Transverse colon (tissue), 4 donors: Measurements from ENCODE around the gene TCEA3. TPM values are rescaled to one million over a fixed set of nuclear protein-coding genes. Genes with fewer than 3 reads are reported as not detected.
A peak's percentile ranks its signal among the peaks of the same experiment; 100 is the strongest.

ENCODE experiments used
- DNase-seq: peaks from one replicate; pipeline ENCODE4 v3.0.0-alpha.2; 2019
- H3K27ac ChIP-seq, 4 donors: fragments of 200-600 bp; sonication (generic); 2 replicates each; pipeline ENCODE4 v1.5.1; 2016 to 2018; ENCODE audit warnings: inconsistent platforms in 4 of 4
- H3K27me3 ChIP-seq: fragments of 200-600 bp; sonication (generic); 2 replicates; pipeline ENCODE4 v1.5.1; 2017; ENCODE audit warnings: inconsistent platforms
- H3K36me3 ChIP-seq, 4 donors: fragments of 200-600 bp; sonication (generic); 2 replicates each; pipeline ENCODE4 v1.5.1; 2017 to 2019; ENCODE audit warnings: inconsistent platforms in 4 of 4
- H3K4me1 ChIP-seq, 4 donors: fragments of 200-600 bp; sonication (generic); 2 replicates each; pipeline ENCODE4 v1.5.1; 2017 to 2020; ENCODE audit warnings: inconsistent platforms in 4 of 4
- H3K4me3 ChIP-seq, 4 donors: fragments of 200-600 bp; sonication (generic); 1 replicate in 1 of 4; 2 replicates in 3 of 4; pipeline versions ENCODE4 v1.5.1 to v1.6.1; 2017 to 2019; ENCODE audit warnings: inconsistent platforms in 4 of 4
- H3K9me3 ChIP-seq, 2 donors: fragments of 200-600 bp; sonication (generic); 2 replicates each; pipeline ENCODE4 v1.5.1; 2017 to 2019; ENCODE audit warnings: inconsistent platforms in 2 of 2
- EP300 ChIP-seq: sonication (generic); formaldehyde crosslinking; IDR thresholded peaks from one replicate; pipeline ENCODE4 v1.6.1; 2017; ENCODE audit warnings: antibody characterized with exemption, low read depth
- POLR2A ChIP-seq: fragments of 450-650 bp; IDR thresholded peaks from one replicate; pipeline ENCODE4 v1.6.1; 2016; ENCODE audit warnings: antibody characterized with exemption, mild to moderate bottlenecking, moderate library complexity
- POLR2AphosphoS5 ChIP-seq, 3 donors: sonication (generic); formaldehyde crosslinking; IDR thresholded peaks; one replicate each; pipeline ENCODE4 v1.6.1; 2016; ENCODE audit warnings: antibody characterized with exemption in 3 of 3
- WGBS, 2 donors: methylation state at CpG; one replicate each; pipeline ENCODE4 v1.1.5; 2018; ENCODE audit warnings: low coverage in 1 of 2; 5-methylcytosine and 5-hydroxymethylcytosine counted together
- in situ Hi-C, 4 donors: fragments of 200-750 bp; cut with MboI; loops; one replicate each; pipeline versions ENCODE4 v1.15.0 to v1.15.1; 2017; ENCODE audit warnings: low sequenced_read_pairs in 3 of 4, low pct_ligation_motif_present in 1 of 4, low pct_unique_long_range_greater_than_20kb in 1 of 4
- intact Hi-C: fragments of 100-400 bp; cut with DNase I; formaldehyde crosslinking; loops from one replicate; pipeline ENCODE4 v1.15.1; 2023; ENCODE audit warnings: low total_unique reads
- total RNA-seq, 4 donors: library from RNA; depleted of rRNA; stranded (reverse); fragments of >200 nt; gene quantifications; one replicate each; pipeline ENCODE4 v1.1.0, GENCODE V29; 2016
- TF ChIP-seq, protein P1 (sequence below), 5 experiments: fragments of 200-600 bp in 3 of 5; fragments of 450-650 bp in 2 of 5; sonication (generic) in 3 of 5; IDR thresholded peaks; 1 replicate in 2 of 5; 2 replicates in 3 of 5; pipeline ENCODE4 v1.5.1; 2016 to 2017; ENCODE audit warnings: antibody characterized with exemption in 5 of 5, inconsistent platforms in 3 of 5, mild to moderate bottlenecking in 2 of 5, moderate library complexity in 1 of 5

The TCEA3 gene
- total RNA-seq, 4 donors from 2014 or later: 137 to 761 (median 198) TPM

DNA sequence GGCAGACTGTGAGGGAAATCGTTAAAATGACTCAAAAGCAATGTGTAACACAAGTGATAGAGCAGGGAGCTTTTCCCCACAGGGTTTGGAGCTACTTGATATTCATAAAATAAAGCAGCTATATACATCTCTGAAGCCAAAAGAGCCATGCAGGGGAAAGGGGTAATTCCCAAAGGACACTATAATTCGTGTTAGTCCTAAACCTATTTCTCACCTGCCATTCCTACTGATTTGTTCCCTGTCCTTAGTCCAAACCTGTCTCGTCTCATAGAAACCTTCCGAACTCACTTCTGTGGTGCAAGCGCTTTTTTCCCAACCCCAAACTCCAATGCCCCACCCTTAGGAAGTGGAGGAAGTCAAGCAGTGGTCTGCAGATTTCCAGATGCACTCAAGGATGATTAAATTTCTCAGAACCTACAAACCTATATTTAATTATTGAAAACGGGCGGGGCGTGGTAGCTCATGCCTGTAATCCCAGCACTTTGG lies 79.5 kb downstream of the TCEA3 start:
- in situ Hi-C loops (no loop called here), intact Hi-C loops (no loop called here)
- Histone ChIP-seq H3K4me3 (peak overlapping the region; percentile 31 to 93 (median 92)), H3K27me3 (no peaks in the 10 kb centered on the region), H3K36me3 (no peaks in the 10 kb centered on the region), H3K9me3 (no peaks in the 10 kb centered on the region), H3K4me1 (peaks cover 26 to 39% (median 33%) of the 10 kb centered on the region in 4 donors), H3K27ac (peak overlapping the region; percentile 95 to 99 (median 98))
- WGBS, 2 donors: 32 to 40% methylated on average over 2 to 8 of the region's 8 CpGs
- TF ChIP-seq POLR2AphosphoS5 (IDR thresholded peaks at IDR 0.05) (no peak), POLR2A (no peak), EP300 (no peak)
- TF ChIP-seq, protein P1, sequence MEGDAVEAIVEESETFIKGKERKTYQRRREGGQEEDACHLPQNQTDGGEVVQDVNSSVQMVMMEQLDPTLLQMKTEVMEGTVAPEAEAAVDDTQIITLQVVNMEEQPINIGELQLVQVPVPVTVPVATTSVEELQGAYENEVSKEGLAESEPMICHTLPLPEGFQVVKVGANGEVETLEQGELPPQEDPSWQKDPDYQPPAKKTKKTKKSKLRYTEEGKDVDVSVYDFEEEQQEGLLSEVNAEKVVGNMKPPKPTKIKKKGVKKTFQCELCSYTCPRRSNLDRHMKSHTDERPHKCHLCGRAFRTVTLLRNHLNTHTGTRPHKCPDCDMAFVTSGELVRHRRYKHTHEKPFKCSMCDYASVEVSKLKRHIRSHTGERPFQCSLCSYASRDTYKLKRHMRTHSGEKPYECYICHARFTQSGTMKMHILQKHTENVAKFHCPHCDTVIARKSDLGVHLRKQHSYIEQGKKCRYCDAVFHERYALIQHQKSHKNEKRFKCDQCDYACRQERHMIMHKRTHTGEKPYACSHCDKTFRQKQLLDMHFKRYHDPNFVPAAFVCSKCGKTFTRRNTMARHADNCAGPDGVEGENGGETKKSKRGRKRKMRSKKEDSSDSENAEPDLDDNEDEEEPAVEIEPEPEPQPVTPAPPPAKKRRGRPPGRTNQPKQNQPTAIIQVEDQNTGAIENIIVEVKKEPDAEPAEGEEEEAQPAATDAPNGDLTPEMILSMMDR (IDR thresholded peaks at IDR 0.05): no peak
- no peak for DNase-seq

DNA sequence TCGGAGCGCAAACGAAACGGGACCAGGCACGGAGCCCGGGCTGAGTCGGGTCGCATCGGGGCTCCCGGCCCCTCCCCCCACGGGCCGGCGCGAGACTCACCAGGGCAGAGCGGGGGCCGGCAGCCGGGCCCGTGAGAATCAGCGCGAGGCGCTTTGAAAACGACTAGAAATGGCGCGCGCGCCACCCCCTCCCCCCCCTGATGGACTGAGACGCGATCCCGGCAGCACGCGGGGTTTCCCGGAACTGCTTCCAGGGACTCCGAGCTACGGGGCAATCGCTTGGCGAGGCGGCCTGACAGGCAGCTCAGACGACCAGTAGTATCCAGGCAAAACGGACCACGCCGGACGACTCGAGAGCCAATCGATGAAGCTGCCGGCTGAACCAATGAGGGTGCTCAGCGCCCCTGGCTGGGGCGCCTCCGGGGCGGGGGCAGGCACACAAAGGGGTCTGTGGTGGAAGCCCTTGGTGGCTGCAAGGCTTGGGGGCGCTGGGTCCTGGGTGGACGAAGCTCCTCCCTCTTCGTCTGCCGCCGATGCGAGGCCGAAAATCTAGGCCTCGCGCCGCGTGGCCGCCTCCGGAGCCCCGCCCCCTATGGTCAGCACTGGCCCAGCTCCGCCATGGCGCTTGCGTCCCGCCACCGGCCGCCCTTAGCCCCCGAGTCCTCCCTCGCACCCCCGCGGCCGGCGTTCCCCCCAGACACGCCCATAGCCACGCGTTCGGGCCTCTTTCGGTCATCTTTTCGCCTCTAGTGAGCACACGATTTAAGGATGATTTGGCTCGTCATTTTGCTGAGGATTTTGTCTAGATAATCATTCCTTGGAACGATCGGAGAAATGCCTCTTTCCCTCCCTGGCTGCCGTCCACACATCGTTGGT lies 80.2 kb downstream of the TCEA3 start, which contains the start of gene HNRNPR:
Gene HNRNPR (minus strand): TSS at position 174 of the 876 bp plus-strand sequence. CDS start 3,276 bp downstream, outside the sequence.
- WGBS, 2 donors: 0% methylated on average over 51 of the region's 87 CpGs; no CpG with 5 or more reads in 1 of the 2 donors
- H3K36me3 ChIP-seq: no peaks in the 10 kb centered on the region
- H3K27ac ChIP-seq: peak within 1 kb of the TSS; percentile 95 to 99 (median 98)
- no peak for TF ChIP-seq EP300
- TF ChIP-seq, protein P1 (IDR thresholded peaks at IDR 0.05): peak in 2 of 5 experiments; percentile 18 to 37
- peak; percentile 85 for TF ChIP-seq POLR2A
- peak; percentile 64 to 81 (median 78) for TF ChIP-seq POLR2AphosphoS5 (IDR thresholded peaks at IDR 0.05)
- peak within 1 kb of the TSS; percentile 52 to 93 (median 92) for H3K4me3 ChIP-seq
- peak; percentile 99 for DNase-seq
- no peaks in the 10 kb centered on the region for H3K9me3 ChIP-seq
- in situ Hi-C loops (no loop called here), intact Hi-C loops (no loop called here)
- no peaks in the 10 kb centered on the region for H3K27me3 ChIP-seq
- peaks cover 31 to 45% (median 37%) of the 10 kb centered on the region in 4 donors for H3K4me1 ChIP-seq

DNA sequence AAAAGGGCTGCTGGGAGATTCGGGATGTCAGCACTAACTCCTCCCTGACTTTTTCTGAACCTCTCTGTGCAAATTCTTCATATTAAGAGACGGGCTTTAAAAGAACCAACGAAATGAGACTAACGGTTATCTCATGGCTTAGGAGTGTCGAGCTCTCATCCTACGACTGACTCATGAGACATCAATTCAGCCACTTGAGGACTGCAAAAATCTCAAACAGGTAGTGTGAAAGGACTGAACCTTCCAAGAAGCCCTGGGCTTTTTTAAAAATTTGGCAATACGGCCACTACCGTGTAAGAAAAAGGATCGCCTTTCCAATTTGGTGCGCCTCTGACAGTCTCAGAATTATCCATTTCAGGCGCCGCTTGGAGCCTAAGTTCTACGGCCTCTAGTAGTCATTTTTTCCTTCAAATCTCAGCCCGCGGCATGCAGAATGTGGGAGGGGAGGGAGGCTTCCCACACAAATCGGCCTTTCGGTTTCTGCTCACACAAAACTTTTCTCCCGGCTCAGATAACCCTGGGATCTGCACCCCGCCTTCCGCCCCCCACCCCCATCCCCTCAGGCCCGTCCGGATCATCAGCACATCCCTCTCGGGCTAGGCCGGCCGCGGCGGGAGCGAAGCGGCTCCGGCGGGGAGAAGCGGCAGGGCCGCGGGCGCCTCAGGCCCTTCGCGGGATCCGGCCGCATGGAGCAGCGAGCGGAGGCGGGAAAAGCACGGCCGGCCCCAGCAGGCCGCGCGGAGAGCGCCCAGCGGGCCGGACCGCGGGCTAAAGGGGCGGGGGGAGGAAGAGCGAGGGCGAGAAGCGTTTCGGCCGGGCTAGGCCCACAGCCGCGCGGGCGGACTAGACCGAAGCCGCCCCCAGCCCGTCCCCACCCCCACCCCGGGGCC lies 81.1 kb downstream of the TCEA3 start:
- intact Hi-C loops (no loop called here), in situ Hi-C loops (no loop called here)
- Histone ChIP-seq H3K4me3 (peak overlapping the region; percentile 52 to 93 (median 92)), H3K36me3 (no peaks in the 10 kb centered on the region), H3K4me1 (peaks cover 31 to 54% (median 45%) of the 10 kb centered on the region in 4 donors), H3K9me3 (no peaks in the 10 kb centered on the region), H3K27me3 (no peaks in the 10 kb centered on the region), H3K27ac (peak overlapping the region; percentile 95 to 99 (median 98))
- DNase-seq: peak; percentile 28
- TF ChIP-seq EP300 (no peak), POLR2A (no peak), POLR2AphosphoS5 (IDR thresholded peaks at IDR 0.05) (no peak)
- TF ChIP-seq, protein P1 (IDR thresholded peaks at IDR 0.05): no peak
- WGBS, 2 donors: 0% methylated on average over 63 of the region's 66 CpGs; no CpG with 5 or more reads in 1 of the 2 donors
